ENCODE measurements around the gene R3HDM2. TPM values are rescaled to one million over a fixed set of nuclear protein-coding genes. Genes with fewer than 3 reads are reported as not detected.

The R3HDM2 gene
- total and polyA plus RNA-seq, 2 of the 13 experiments (the other 11 are each of a cell fraction or from before 2014, with no cell fraction given) = 11.1 to 23.5 TPM

- TF ChIP-seq HOMEZ (CRISPR knock-in tag; IDR thresholded peaks at IDR 0.05; ENCODE audit: low read depth) = no peak
- no peak for TF ChIP-seq CBX2 (IDR thresholded peaks at IDR 0.05; ENCODE audit: low read depth, low read length)
- no peak for TF ChIP-seq CBX2 (CRISPR knock-in tag; IDR thresholded peaks at IDR 0.05; ENCODE audit: low read depth)
- no peak for TF ChIP-seq ZNF142 (CRISPR knock-in tag; IDR thresholded peaks at IDR 0.05)
- no peak for TF ChIP-seq ATF1 (CRISPR knock-in tag; IDR thresholded peaks at IDR 0.05)
- peak; percentile 37; the same call in 1 of the 2 replicates for TF ChIP-seq UBTF (CRISPR knock-in tag; IDR thresholded peaks at IDR 0.05)
- no peak for TF ChIP-seq ARHGAP35 (CRISPR knock-in tag; IDR thresholded peaks at IDR 0.05; ENCODE audit: borderline replicate concordance)
- no peak for TF ChIP-seq ZNF546 (CRISPR knock-in tag; conservative IDR thresholded peaks at IDR 0.05)
- no peak for TF ChIP-seq CREBL2 (CRISPR knock-in tag; IDR thresholded peaks at IDR 0.05; ENCODE audit: borderline replicate concordance)
- no peak for TF ChIP-seq SMYD3 (CRISPR knock-in tag; IDR thresholded peaks at IDR 0.05)
- TF ChIP-seq ATF4 (CRISPR knock-in tag; IDR thresholded peaks at IDR 0.05) = no peak
- no peak for TF ChIP-seq ZUFSP (CRISPR knock-in tag; IDR thresholded peaks at IDR 0.05; ENCODE audit: borderline replicate concordance)
These were observed 25.4 kb upstream of the R3HDM2 start (continued) for GRCh38 chr12:57456145-57456700.
